ENCODE data around the gene RNF2. TPM values are rescaled to one million over a fixed set of nuclear protein-coding genes. Genes with fewer than 3 reads are reported as not detected.

The RNF2 gene
- total and polyA plus RNA-seq, 7 donors, result 6.0 to 17.1 (median 11.1) TPM

DNA sequence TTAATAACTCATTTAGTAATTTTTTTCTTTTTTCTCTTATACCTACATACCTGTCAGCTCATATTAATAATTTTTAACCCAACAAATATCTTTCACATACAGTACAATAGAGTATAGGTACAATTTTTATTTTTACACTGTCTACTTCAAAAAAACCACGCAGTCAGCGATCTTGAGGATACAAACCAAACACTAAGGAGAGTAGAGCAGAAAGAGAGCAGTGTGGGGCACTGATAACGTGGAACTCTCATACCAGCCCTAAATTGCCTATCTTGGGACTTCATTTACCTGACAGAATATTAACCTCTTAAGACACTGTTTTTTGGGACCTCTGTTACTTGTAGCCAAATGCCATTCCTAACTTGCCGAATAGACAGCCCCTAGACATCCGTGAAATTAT is 105.9 kb downstream of the RNF2 start:
- Histone ChIP-seq H3K4me1 (peaks cover 0 to 24% (median 19%) of the 10 kb centered on the region in 4 donors), H3K27ac (no peak overlapping the region), H3K9me3 (no peaks in the 10 kb centered on the region), H3K36me3 (peaks cover 0 to 50% (median 12%) of the 10 kb centered on the region in 4 donors), H3K27me3 (no peaks in the 10 kb centered on the region), H3K4me3 (no peak overlapping the region)
- TF ChIP-seq POLR2A (IDR thresholded peaks at IDR 0.05), result no peak
- TF ChIP-seq, protein P1, sequence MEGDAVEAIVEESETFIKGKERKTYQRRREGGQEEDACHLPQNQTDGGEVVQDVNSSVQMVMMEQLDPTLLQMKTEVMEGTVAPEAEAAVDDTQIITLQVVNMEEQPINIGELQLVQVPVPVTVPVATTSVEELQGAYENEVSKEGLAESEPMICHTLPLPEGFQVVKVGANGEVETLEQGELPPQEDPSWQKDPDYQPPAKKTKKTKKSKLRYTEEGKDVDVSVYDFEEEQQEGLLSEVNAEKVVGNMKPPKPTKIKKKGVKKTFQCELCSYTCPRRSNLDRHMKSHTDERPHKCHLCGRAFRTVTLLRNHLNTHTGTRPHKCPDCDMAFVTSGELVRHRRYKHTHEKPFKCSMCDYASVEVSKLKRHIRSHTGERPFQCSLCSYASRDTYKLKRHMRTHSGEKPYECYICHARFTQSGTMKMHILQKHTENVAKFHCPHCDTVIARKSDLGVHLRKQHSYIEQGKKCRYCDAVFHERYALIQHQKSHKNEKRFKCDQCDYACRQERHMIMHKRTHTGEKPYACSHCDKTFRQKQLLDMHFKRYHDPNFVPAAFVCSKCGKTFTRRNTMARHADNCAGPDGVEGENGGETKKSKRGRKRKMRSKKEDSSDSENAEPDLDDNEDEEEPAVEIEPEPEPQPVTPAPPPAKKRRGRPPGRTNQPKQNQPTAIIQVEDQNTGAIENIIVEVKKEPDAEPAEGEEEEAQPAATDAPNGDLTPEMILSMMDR (IDR thresholded peaks at IDR 0.05), result no peak
- no peak for TF ChIP-seq EP300 (IDR thresholded peaks at IDR 0.05)
- TF ChIP-seq POLR2AphosphoS5 (IDR thresholded peaks at IDR 0.05), result no peak
- intact Hi-C loops (cut with DNase I), result loop anchor here (10.0 kb wide), 1 partner anchor 166 kb away; no protein-coding TSS in a partner anchor
- no peak for DNase-seq
- 96 to 97% methylated on average over 5 of the region's 5 CpGs for WGBS, 2 donors

Small RNA genes within 50 kb of the gene (small RNA-seq; reads per million reads assigned to genes)
- gene RNA5SP72, result 0 reads per million in 3 donors

Other genes with a start within 250 kb of the RNF2 start
- 100 to 1,000 TPM; 311 to 384 (median 369) TPM for gene NIBAN1, start 71.0 kb upstream of the RNF2 start, total RNA-seq
- 10 to 100 TPM in 1 of 3 donors, 1 to 10 TPM in 2; 1.4 to 12.2 (median 8.4) TPM for gene NIBAN1, start 71.0 kb upstream of the RNF2 start, polyA plus RNA-seq
- gene TRMT1L, start 111.4 kb downstream of the RNF2 start, total RNA-seq, result 10 to 100 TPM in 3 of 4 donors, 1 to 10 TPM in 1; 6.9 to 18.6 (median 14.6) TPM
- 1 to 10 TPM; 5.4 to 9.5 (median 9.2) TPM for gene TRMT1L, start 111.4 kb downstream of the RNF2 start, polyA plus RNA-seq
- gene SWT1, start 111.6 kb downstream of the RNF2 start, total RNA-seq, result 10 to 100 TPM in 3 of 4 donors, 1 to 10 TPM in 1; 6.8 to 12.7 (median 11.7) TPM
- gene SWT1, start 111.6 kb downstream of the RNF2 start, polyA plus RNA-seq, result 1 to 10 TPM; 2.2 to 2.5 (median 2.4) TPM

Data from sigmoid colon (tissue), 7 donors.